Measurements from ENCODE around the gene SNRPA1. TPM values are rescaled to one million over a fixed set of nuclear protein-coding genes. Genes with fewer than 3 reads are reported as not detected.

SNRPA1 gene
- total RNA-seq, 1 donor from 2014 or later: 71.6 TPM

GRCh38 chr15:101318839-101319238 is 23.8 kb upstream of the SNRPA1 start:
- DNase-seq (ENCODE audit: low spot score): no peak

GRCh38 chr15:101318147-101318819 is 23.2 kb upstream of the SNRPA1 start:
- no peak for DNase-seq (ENCODE audit: low spot score)

GRCh38 chr15:101317336-101317872 is 22.4 kb upstream of the SNRPA1 start:
- no peak for DNase-seq (ENCODE audit: low spot score)

GRCh38 chr15:101316529-101316928 is 21.5 kb upstream of the SNRPA1 start:
- no peak for DNase-seq (ENCODE audit: low spot score)

GRCh38 chr15:101315736-101316135 is 20.7 kb upstream of the SNRPA1 start:
- no peak for DNase-seq (ENCODE audit: low spot score)

- no peak for DNase-seq (ENCODE audit: low spot score)
Observed at GRCh38 chr15:101314336-101315125, 19.5 kb upstream of the SNRPA1 start.

GRCh38 chr15:101313041-101313761 is 18.2 kb upstream of the SNRPA1 start:
- no peak for DNase-seq (ENCODE audit: low spot score)

- no peak for DNase-seq (ENCODE audit: low spot score)
Observed at GRCh38 chr15:101310508-101310907, 15.5 kb upstream of the SNRPA1 start.

GRCh38 chr15:101310161-101310480 is 15.1 kb upstream of the SNRPA1 start:
- no peak for DNase-seq (ENCODE audit: low spot score)

- no peak for DNase-seq (ENCODE audit: low spot score)
Observed at GRCh38 chr15:101309436-101310160, 14.6 kb upstream of the SNRPA1 start.

GRCh38 chr15:101308604-101309435 is 13.8 kb upstream of the SNRPA1 start:
- DNase-seq (ENCODE audit: low spot score): no peak

- DNase-seq (ENCODE audit: low spot score): no peak
Observed at GRCh38 chr15:101307897-101308603, 13.0 kb upstream of the SNRPA1 start.

- DNase-seq (ENCODE audit: low spot score): no peak
Observed at GRCh38 chr15:101307048-101307896, 12.2 kb upstream of the SNRPA1 start.

- DNase-seq (ENCODE audit: low spot score): no peak
Observed at GRCh38 chr15:101306341-101307047, 11.4 kb upstream of the SNRPA1 start.

GRCh38 chr15:101305820-101306255 is 10.8 kb upstream of the SNRPA1 start:
- DNase-seq (ENCODE audit: low spot score): no peak

GRCh38 chr15:101303408-101303807 is 8.4 kb upstream of the SNRPA1 start:
- DNase-seq (ENCODE audit: low spot score): no peak

- no peak for DNase-seq (ENCODE audit: low spot score)
Observed at GRCh38 chr15:101296418-101297405, 1.7 kb upstream of the SNRPA1 start.

Measured in ureter (tissue), 1 donor.